WTC11 (cell line): ENCODE measurements around the gene NECTIN2. TPM values are rescaled to one million over a fixed set of nuclear protein-coding genes. Genes with fewer than 3 reads are reported as not detected.
"Not testable (repeated sequence)": the region's sequence is repeated elsewhere in the genome, so short reads cannot be mapped to it uniquely, and the experiment has no call there.

Experiments
- ATAC-seq: fragments of 200-7000 bp; cut with Tn5 transposase; 2 replicates; pipeline ENCODE4 v1.10.0; 2021; ENCODE audit warnings: mild to moderate bottlenecking, moderate library complexity
- CTCF ChIA-PET: fragments of 300-600 bp; sonication (Branson Sonifier 250); formaldehyde crosslinking; loops from one replicate; lab custom pipeline; 2021; ENCODE audit warnings: antibody characterized with exemption; lab: Charles Lee
- POLR2A ChIA-PET: fragments of 350-600 bp; sonication (Branson Sonifier 250); formaldehyde crosslinking; loops from one replicate; lab custom pipeline; 2021; ENCODE audit warnings: antibody characterized with exemption; lab: Charles Lee
- DNase-seq: peaks from one replicate; pipeline ENCODE4 v3.0.0; 2021; ENCODE audit warnings: low spot score
- H3K27ac Mint-ChIP-seq: 2 replicates; pipeline ENCODE4 v1.8.0; 2021; ENCODE audit warnings: mixed read lengths
- H3K27me3 Mint-ChIP-seq: 2 replicates; pipeline ENCODE4 v1.8.0; 2021; ENCODE audit warnings: low read depth, mild to moderate bottlenecking, moderate library complexity, mixed read lengths
- H3K36me3 Mint-ChIP-seq: 2 replicates; pipeline ENCODE4 v1.8.0; 2021; ENCODE audit warnings: mixed read lengths
- H3K4me1 Mint-ChIP-seq: 2 replicates; pipeline ENCODE4 v1.8.0; 2022; ENCODE audit warnings: mixed read lengths
- H3K4me3 Mint-ChIP-seq: 2 replicates; pipeline ENCODE4 v1.8.0; 2021; ENCODE audit warnings: mild to moderate bottlenecking, moderate library complexity, mixed read lengths
- H3K9me3 Mint-ChIP-seq: 2 replicates; pipeline ENCODE4 v1.8.0; 2021; ENCODE audit warnings: mixed read lengths
- CREB1 ChIP-seq: sonication (generic); formaldehyde crosslinking; IDR thresholded peaks from 2 replicates; pipeline ENCODE4 v1.8.0; 2023; ENCODE audit warnings: mild to moderate bottlenecking, missing genetic modification reagents
- FOXJ3 ChIP-seq: sonication (generic); formaldehyde crosslinking; IDR thresholded peaks from 2 replicates; pipeline ENCODE4 v1.9.0; 2021; ENCODE audit warnings: missing genetic modification reagents, mild to moderate bottlenecking, borderline replicate concordance
- FOXK1 ChIP-seq: sonication (generic); formaldehyde crosslinking; IDR thresholded peaks from 2 replicates; pipeline ENCODE4 v1.8.0; 2022; ENCODE audit warnings: mild to moderate bottlenecking, moderate library complexity, missing genetic modification reagents
- GABPB1 ChIP-seq: sonication (generic); formaldehyde crosslinking; IDR thresholded peaks from 2 replicates; pipeline ENCODE4 v1.8.1; 2023; ENCODE audit warnings: mild to moderate bottlenecking, missing genetic modification reagents
- GRHL2 ChIP-seq: fragments of 250-450 bp; sonication (Bioruptor Pico); IDR thresholded peaks from 2 replicates; pipeline ENCODE4 v1.8.0; 2022; ENCODE audit warnings: mild to moderate bottlenecking, moderate library complexity; ENCODE audit not compliant: insufficient replicate concordance, severe bottlenecking
- HMGA2 ChIP-seq: fragments of 250-450 bp; sonication (Bioruptor Pico); IDR thresholded peaks from 2 replicates; pipeline ENCODE4 v1.4.0; 2021; ENCODE audit warnings: mild to moderate bottlenecking, moderate library complexity
- OVOL2 ChIP-seq: fragments of 250-450 bp; sonication (Bioruptor Pico); IDR thresholded peaks from 2 replicates; pipeline ENCODE4 v1.9.0; 2021; ENCODE audit warnings: mild to moderate bottlenecking, borderline replicate concordance
- PRDM15 ChIP-seq: sonication (generic); formaldehyde crosslinking; IDR thresholded peaks from 2 replicates; pipeline ENCODE4 v1.8.0; 2022; ENCODE audit warnings: missing genetic modification reagents
- SMAD4 ChIP-seq: sonication (generic); formaldehyde crosslinking; IDR thresholded peaks from 2 replicates; pipeline ENCODE4 v1.8.0; 2022; ENCODE audit warnings: mild to moderate bottlenecking, missing genetic modification reagents
- TEAD4 ChIP-seq: sonication (generic); formaldehyde crosslinking; IDR thresholded peaks from 2 replicates; pipeline ENCODE4 v1.8.0; 2022; ENCODE audit warnings: mild to moderate bottlenecking, missing genetic modification reagents
- USF1 ChIP-seq: sonication (generic); formaldehyde crosslinking; IDR thresholded peaks from 2 replicates; pipeline ENCODE4 v1.8.0; 2022; ENCODE audit warnings: mild to moderate bottlenecking, missing genetic modification reagents
- ZNF263 ChIP-seq: sonication (generic); formaldehyde crosslinking; IDR thresholded peaks from 2 replicates; pipeline ENCODE4 v1.8.1; 2022; ENCODE audit warnings: low read depth, mild to moderate bottlenecking, moderate library complexity, missing genetic modification reagents
- total RNA-seq: library from RNA; stranded (reverse); gene quantifications from 3 replicates; pipeline ENCODE4 v1.2.3, GENCODE V29; 2021
- TF ChIP-seq, protein P1 (sequence below): fragments of 250-450 bp; sonication (Bioruptor Pico); IDR thresholded peaks from 2 replicates; pipeline ENCODE4 v1.9.0; 2021; ENCODE audit warnings: mild to moderate bottlenecking, borderline replicate concordance
- TF ChIP-seq, protein P2 (sequence below): fragments of 250-450 bp; sonication (Bioruptor Pico); IDR thresholded peaks from 2 replicates; pipeline ENCODE4 v1.9.0; 2021; ENCODE audit warnings: mild to moderate bottlenecking

The NECTIN2 gene
- total RNA-seq, 1 experiment from 2014 or later, result 170 TPM

- H3K4me1 Mint-ChIP-seq, result peaks cover 17% of the 10 kb centered on the region
- no peak overlapping the region for H3K4me3 Mint-ChIP-seq
- H3K27ac Mint-ChIP-seq, result no peak overlapping the region
- DNase-seq (no peak), ATAC-seq (no peak)
- peaks cover 26% of the 10 kb centered on the region for H3K27me3 Mint-ChIP-seq
- CTCF ChIA-PET, result no interaction called here
- TF ChIP-seq GABPB1 (CRISPR knock-in tag) (peak; percentile 95), GRHL2 (CRISPR knock-in tag) (no peak)
- peaks cover 2% of the 10 kb centered on the region for H3K36me3 Mint-ChIP-seq
- POLR2A ChIA-PET, result no interaction called here
- H3K9me3 Mint-ChIP-seq, result peaks cover 4% of the 10 kb centered on the region; the same call in 1 of the 2 replicates
These were observed 78.2 kb downstream of the NECTIN2 start for GRCh38 chr19:44924243-44924725.

- H3K4me1 Mint-ChIP-seq, result peaks cover 17% of the 10 kb centered on the region
- no peak overlapping the region; the same call in 1 of the 2 replicates for H3K27ac Mint-ChIP-seq
- ATAC-seq (no peak), DNase-seq (no peak)
- ChIA-PET POLR2A (interaction anchor here (1.0 kb wide), 1 partner anchor 10 kb away, joined by 6 read pairs; no protein-coding TSS in a partner anchor), CTCF (interaction anchor here (0.9 to 1.5 kb wide), 3 partner anchors 10 to 27 kb away, joined by 3 to 5 read pairs (median 3); partner anchors contain the start of gene APOE)
- peaks cover 35% of the 10 kb centered on the region for H3K27me3 Mint-ChIP-seq
- H3K4me3 Mint-ChIP-seq, result no peak overlapping the region
- peaks cover 4% of the 10 kb centered on the region; the same call in 1 of the 2 replicates for H3K9me3 Mint-ChIP-seq
- H3K36me3 Mint-ChIP-seq, result peaks cover 2% of the 10 kb centered on the region
- TF ChIP-seq USF1 (no peak), GABPB1 (CRISPR knock-in tag) (peak; percentile 98)
These were observed 79.2 kb downstream of the NECTIN2 start for GRCh38 chr19:44925114-44925891.

DNA sequence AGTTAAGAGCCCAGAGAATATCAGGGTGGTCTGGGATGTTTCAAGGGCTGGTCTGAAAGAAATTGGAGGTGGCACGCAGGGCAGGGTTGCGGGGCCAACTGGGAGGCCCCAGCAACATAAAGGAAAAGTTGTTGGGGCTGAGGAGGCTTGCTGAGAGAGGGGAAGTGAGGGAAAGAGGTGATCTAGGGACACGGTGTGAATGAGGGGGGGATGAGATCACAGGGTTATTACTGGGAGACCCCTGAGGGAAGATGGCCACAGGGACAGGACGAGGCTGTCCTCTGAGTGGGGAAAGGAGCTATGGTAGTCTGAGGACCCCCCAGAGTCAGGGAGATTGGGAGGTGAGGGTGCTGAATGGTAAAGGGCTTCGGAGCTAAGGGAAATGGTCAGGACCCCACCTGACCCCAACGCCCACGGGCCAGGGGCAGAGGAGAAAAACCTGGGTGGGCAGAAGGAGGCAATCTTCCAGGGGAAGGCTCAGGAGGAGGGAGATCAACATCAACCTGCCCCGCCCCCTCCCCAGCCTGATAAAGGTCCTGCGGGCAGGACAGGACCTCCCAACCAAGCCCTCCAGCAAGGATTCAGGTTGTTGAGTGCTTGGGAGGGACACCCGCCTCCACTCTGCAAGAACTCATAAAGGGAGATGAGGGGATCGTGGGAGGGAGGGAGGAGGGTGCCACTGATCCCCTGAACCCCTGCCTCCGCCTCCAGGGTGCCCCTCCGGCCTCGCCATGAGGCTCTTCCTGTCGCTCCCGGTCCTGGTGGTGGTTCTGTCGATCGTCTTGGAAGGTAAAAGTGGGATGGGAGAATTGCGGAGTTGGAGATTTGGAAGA lies 80.4 kb downstream of the NECTIN2 start:
- H3K4me1 Mint-ChIP-seq, result peaks cover 17% of the 10 kb centered on the region
- H3K27ac Mint-ChIP-seq, result peak overlapping the region; percentile 89; the same call in 1 of the 2 replicates
- 0 out of 2 replicates have a peak, but pooled peaks have one; percentile 18 for TF ChIP-seq ZNF263 (CRISPR knock-in tag)
- H3K4me3 Mint-ChIP-seq, result peak overlapping the region; percentile 75
- POLR2A ChIA-PET, result interaction anchor here (1.0 kb wide), 1 partner anchor 11 kb away, joined by 6 read pairs; no protein-coding TSS in a partner anchor
- CTCF ChIA-PET, result interaction anchor here (0.6 to 1.5 kb wide), 6 partner anchors 11 to 325 kb away, joined by 3 to 5 read pairs (median 3); partner anchors contain the start of gene APOE
- H3K27me3 Mint-ChIP-seq, result peaks cover 35% of the 10 kb centered on the region
- not testable (repeated sequence) for DNase-seq, H3K9me3 Mint-ChIP-seq, H3K36me3 Mint-ChIP-seq
- ATAC-seq, result peak; percentile 43

- no peak for ATAC-seq
- POLR2A ChIA-PET, result no interaction called here
- CTCF ChIA-PET, result no interaction called here
- TF ChIP-seq HMGA2 (no peak), CREB1 (CRISPR knock-in tag) (no peak), TEAD4 (CRISPR knock-in tag) (no peak), FOXJ3 (CRISPR knock-in tag) (no peak), OVOL2 (CRISPR knock-in tag) (no peak), PRDM15 (CRISPR knock-in tag) (no peak), FOXK1 (CRISPR knock-in tag) (no peak), SMAD4 (CRISPR knock-in tag) (no peak)
- TF ChIP-seq, protein P1, sequence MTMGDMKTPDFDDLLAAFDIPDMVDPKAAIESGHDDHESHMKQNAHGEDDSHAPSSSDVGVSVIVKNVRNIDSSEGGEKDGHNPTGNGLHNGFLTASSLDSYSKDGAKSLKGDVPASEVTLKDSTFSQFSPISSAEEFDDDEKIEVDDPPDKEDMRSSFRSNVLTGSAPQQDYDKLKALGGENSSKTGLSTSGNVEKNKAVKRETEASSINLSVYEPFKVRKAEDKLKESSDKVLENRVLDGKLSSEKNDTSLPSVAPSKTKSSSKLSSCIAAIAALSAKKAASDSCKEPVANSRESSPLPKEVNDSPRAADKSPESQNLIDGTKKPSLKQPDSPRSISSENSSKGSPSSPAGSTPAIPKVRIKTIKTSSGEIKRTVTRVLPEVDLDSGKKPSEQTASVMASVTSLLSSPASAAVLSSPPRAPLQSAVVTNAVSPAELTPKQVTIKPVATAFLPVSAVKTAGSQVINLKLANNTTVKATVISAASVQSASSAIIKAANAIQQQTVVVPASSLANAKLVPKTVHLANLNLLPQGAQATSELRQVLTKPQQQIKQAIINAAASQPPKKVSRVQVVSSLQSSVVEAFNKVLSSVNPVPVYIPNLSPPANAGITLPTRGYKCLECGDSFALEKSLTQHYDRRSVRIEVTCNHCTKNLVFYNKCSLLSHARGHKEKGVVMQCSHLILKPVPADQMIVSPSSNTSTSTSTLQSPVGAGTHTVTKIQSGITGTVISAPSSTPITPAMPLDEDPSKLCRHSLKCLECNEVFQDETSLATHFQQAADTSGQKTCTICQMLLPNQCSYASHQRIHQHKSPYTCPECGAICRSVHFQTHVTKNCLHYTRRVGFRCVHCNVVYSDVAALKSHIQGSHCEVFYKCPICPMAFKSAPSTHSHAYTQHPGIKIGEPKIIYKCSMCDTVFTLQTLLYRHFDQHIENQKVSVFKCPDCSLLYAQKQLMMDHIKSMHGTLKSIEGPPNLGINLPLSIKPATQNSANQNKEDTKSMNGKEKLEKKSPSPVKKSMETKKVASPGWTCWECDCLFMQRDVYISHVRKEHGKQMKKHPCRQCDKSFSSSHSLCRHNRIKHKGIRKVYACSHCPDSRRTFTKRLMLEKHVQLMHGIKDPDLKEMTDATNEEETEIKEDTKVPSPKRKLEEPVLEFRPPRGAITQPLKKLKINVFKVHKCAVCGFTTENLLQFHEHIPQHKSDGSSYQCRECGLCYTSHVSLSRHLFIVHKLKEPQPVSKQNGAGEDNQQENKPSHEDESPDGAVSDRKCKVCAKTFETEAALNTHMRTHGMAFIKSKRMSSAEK, result no peak
- TF ChIP-seq, protein P2, sequence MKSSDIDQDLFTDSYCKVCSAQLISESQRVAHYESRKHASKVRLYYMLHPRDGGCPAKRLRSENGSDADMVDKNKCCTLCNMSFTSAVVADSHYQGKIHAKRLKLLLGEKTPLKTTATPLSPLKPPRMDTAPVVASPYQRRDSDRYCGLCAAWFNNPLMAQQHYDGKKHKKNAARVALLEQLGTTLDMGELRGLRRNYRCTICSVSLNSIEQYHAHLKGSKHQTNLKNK (CRISPR knock-in tag), result no peak
These were observed 81.6 kb downstream of the NECTIN2 start for GRCh38 chr19:44927746-44928145.

More at GRCh38 chr19:44927746-44928145, 81.6 kb downstream of the NECTIN2 start:
- H3K27me3 Mint-ChIP-seq, result peaks cover 32% of the 10 kb centered on the region
- no peak overlapping the region for H3K4me3 Mint-ChIP-seq
- DNase-seq, result no peak
- H3K4me1 Mint-ChIP-seq, result peaks cover 17% of the 10 kb centered on the region
- H3K27ac Mint-ChIP-seq, result no peak overlapping the region
- H3K36me3 Mint-ChIP-seq, result no peaks in the 10 kb centered on the region; the same call in 1 of the 2 replicates
- H3K9me3 Mint-ChIP-seq, result no peaks in the 10 kb centered on the region
